HEK293 (cell line): ENCODE results near the gene ASPRV1.

Experiments
- KLF7 ChIP-seq: fragments of 450-650 bp; formaldehyde crosslinking; IDR thresholded peaks from 2 replicates; pipeline ENCODE4 v1.5.1; 2016; ENCODE audit warnings: missing biosample characterization, missing genetic modification characterization, borderline replicate concordance
- ZBTB26 ChIP-seq: fragments of 450-650 bp; formaldehyde crosslinking; optimal IDR thresholded peaks from 2 replicates; pipeline ENCODE3; 2016; ENCODE audit warnings: missing biosample characterization, mild to moderate bottlenecking, missing genetic modification characterization
- ZNF529 ChIP-seq: fragments of 450-650 bp; formaldehyde crosslinking; IDR thresholded peaks from 2 replicates; pipeline ENCODE4 v1.5.1; 2017; ENCODE audit warnings: missing genetic modification characterization, missing biosample characterization; ENCODE audit not compliant: insufficient replicate concordance
- TF ChIP-seq, protein P1 (sequence below): fragments of 450-650 bp; formaldehyde crosslinking; conservative IDR thresholded peaks from 2 replicates; pipeline ENCODE4 v1.5.1; 2016; ENCODE audit warnings: low read depth, missing biosample characterization, missing genetic modification characterization

DNA sequence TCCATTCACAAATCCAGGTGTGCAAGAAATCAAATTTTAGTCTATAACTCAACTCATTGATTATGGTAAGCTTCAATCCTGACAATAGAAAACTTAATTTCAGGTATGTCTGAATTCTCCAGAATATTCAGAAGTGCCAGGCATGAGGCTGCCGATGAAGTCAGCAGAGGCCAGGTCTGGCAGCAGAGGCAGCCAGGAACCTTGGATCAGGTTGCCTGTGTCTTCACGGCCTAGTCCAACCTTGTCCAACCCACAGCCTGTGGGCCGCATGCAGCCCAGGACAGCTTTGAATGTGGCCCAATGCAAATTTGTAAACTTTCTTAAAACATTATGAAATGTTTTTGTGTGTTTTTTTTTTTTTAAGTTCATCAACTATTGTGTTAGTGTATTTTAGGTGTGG lies 46.9 kb upstream of the ASPRV1 start:
- TF ChIP-seq, protein P1, sequence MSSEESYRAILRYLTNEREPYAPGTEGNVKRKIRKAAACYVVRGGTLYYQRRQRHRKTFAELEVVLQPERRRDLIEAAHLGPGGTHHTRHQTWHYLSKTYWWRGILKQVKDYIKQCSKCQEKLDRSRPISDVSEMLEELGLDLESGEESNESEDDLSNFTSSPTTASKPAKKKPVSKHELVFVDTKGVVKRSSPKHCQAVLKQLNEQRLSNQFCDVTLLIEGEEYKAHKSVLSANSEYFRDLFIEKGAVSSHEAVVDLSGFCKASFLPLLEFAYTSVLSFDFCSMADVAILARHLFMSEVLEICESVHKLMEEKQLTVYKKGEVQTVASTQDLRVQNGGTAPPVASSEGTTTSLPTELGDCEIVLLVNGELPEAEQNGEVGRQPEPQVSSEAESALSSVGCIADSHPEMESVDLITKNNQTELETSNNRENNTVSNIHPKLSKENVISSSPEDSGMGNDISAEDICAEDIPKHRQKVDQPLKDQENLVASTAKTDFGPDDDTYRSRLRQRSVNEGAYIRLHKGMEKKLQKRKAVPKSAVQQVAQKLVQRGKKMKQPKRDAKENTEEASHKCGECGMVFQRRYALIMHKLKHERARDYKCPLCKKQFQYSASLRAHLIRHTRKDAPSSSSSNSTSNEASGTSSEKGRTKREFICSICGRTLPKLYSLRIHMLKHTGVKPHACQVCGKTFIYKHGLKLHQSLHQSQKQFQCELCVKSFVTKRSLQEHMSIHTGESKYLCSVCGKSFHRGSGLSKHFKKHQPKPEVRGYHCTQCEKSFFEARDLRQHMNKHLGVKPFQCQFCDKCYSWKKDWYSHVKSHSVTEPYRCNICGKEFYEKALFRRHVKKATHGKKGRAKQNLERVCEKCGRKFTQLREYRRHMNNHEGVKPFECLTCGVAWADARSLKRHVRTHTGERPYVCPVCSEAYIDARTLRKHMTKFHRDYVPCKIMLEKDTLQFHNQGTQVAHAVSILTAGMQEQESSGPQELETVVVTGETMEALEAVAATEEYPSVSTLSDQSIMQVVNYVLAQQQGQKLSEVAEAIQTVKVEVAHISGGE (tag by site-specific recombination) = no peak
- TF ChIP-seq KLF7 (tag by site-specific recombination) (no peak), ZBTB26 (tag by site-specific recombination) (no peak), ZNF529 (tag by site-specific recombination) (no peak)
